Breast epithelium (tissue), 4 donors: ENCODE results near the gene MNX1. TPM values are rescaled to one million over a fixed set of nuclear protein-coding genes. Genes with fewer than 3 reads are reported as not detected.

Experiments
- DNase-seq, 2 donors: peaks; one replicate each; pipeline ENCODE4 v3.0.0-alpha.2; 2019; ENCODE audit warnings: low spot score in 2 of 2
- H3K27ac ChIP-seq, 2 donors: fragments of 200-600 bp; sonication (generic) in 1 of 2; one replicate each; pipeline ENCODE4 v1.5.1; 2016 to 2019; ENCODE audit warnings: mild to moderate bottlenecking in 1 of 2
- H3K27me3 ChIP-seq, 2 donors: fragments of 200-600 bp; sonication (generic) in 1 of 2; one replicate each; pipeline versions ENCODE4 v1.5.1 to v1.6.0; 2017 to 2019; ENCODE audit warnings: control low read depth in 1 of 2, mild to moderate bottlenecking in 1 of 2
- H3K36me3 ChIP-seq: fragments of 200-600 bp; one replicate; pipeline ENCODE4 v1.5.1; 2019
- H3K4me1 ChIP-seq, 2 donors: fragments of 200-600 bp; sonication (generic); one replicate each; pipeline ENCODE4 v1.5.1; 2016 to 2019; ENCODE audit warnings: control low read depth in 1 of 2
- H3K4me3 ChIP-seq, 3 donors: fragments of 200-600 bp; sonication (generic); 1 replicate in 2 of 3; 2 replicates in 1 of 3; pipeline ENCODE4 v1.5.1; 2016 to 2019; ENCODE audit warnings: mild to moderate bottlenecking in 3 of 3, moderate library complexity in 2 of 3
- H3K9me3 ChIP-seq, 2 donors: fragments of 200-600 bp; sonication (generic) in 1 of 2; one replicate each; pipeline ENCODE4 v1.5.1; 2016 to 2019; ENCODE audit warnings: control low read depth in 1 of 2
- POLR2A ChIP-seq: fragments of 450-650 bp; IDR thresholded peaks from one replicate; pipeline ENCODE4 v1.6.1; 2016; ENCODE audit warnings: antibody characterized with exemption, mild to moderate bottlenecking, moderate library complexity
- POLR2AphosphoS5 ChIP-seq, 3 donors: sonication (generic); formaldehyde crosslinking; IDR thresholded peaks; one replicate each; pipeline ENCODE4 v1.6.1; 2017; ENCODE audit warnings: antibody characterized with exemption in 3 of 3
- intact Hi-C: fragments of 100-400 bp; cut with DNase I; formaldehyde crosslinking; loops from one replicate; pipeline ENCODE4 v1.15.1; 2023; ENCODE audit warnings: low total_unique reads
- total RNA-seq, 3 donors: library from RNA; depleted of rRNA; stranded (reverse); fragments of >200 nt; gene quantifications; one replicate each; pipeline ENCODE4 v1.1.0, GENCODE V29; 2016
- TF ChIP-seq, protein P1 (sequence below), 3 donors: fragments of 450-650 bp; IDR thresholded peaks; one replicate each; pipeline ENCODE4 v1.5.1; 2016 to 2017; ENCODE audit warnings: antibody characterized with exemption in 3 of 3, mild to moderate bottlenecking in 3 of 3, moderate library complexity in 3 of 3

Gene MNX1
- total RNA-seq, 3 donors from 2014 or later, result 0.15 to 0.33 TPM; not detected in 1

DNA sequence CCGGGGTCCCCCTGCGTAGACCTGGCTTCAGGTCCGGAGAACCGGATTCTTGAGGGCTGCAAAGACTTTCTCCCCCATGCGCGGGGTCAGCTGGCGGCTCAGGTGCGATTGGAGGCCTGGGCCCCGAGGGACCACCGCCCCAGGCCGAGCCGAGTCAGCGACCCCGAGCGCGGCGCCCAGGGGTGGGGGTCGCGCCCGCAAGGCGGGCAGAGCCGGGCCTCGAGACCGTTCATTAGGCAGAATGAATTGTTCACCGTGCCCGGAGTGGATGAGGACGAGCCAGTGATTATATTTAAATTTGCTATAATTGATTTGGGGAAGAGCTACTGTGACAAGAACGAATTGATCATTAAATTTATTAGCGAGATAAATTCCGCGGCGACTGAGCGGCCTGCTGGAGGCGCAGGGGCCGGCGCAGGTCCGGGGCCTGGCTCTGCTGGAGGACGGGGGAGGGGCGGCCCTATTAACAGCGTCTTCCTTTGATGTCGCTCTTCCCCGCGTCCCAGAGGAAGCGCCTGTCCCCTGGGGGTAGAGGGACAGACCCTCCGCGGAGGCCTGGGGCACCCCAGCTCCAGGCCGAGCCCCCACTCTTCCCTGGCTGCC is 7.5 kb downstream of the MNX1 start:
- DNase-seq, result no peak
- Histone ChIP-seq H3K9me3 (no peaks in the 10 kb centered on the region), H3K4me1 (peaks cover 5 to 19% of the 10 kb centered on the region in 2 donors), H3K4me3 (no peak overlapping the region), H3K36me3 (no peaks in the 10 kb centered on the region), H3K27ac (no peak overlapping the region), H3K27me3 (peaks cover 8 to 100% of the 10 kb centered on the region in 2 donors)
- TF ChIP-seq, protein P1, sequence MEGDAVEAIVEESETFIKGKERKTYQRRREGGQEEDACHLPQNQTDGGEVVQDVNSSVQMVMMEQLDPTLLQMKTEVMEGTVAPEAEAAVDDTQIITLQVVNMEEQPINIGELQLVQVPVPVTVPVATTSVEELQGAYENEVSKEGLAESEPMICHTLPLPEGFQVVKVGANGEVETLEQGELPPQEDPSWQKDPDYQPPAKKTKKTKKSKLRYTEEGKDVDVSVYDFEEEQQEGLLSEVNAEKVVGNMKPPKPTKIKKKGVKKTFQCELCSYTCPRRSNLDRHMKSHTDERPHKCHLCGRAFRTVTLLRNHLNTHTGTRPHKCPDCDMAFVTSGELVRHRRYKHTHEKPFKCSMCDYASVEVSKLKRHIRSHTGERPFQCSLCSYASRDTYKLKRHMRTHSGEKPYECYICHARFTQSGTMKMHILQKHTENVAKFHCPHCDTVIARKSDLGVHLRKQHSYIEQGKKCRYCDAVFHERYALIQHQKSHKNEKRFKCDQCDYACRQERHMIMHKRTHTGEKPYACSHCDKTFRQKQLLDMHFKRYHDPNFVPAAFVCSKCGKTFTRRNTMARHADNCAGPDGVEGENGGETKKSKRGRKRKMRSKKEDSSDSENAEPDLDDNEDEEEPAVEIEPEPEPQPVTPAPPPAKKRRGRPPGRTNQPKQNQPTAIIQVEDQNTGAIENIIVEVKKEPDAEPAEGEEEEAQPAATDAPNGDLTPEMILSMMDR (IDR thresholded peaks at IDR 0.05), result no peak
- no peak for TF ChIP-seq POLR2AphosphoS5 (IDR thresholded peaks at IDR 0.05)
- TF ChIP-seq POLR2A, result no peak
- intact Hi-C loops, result no loop called here

DNA sequence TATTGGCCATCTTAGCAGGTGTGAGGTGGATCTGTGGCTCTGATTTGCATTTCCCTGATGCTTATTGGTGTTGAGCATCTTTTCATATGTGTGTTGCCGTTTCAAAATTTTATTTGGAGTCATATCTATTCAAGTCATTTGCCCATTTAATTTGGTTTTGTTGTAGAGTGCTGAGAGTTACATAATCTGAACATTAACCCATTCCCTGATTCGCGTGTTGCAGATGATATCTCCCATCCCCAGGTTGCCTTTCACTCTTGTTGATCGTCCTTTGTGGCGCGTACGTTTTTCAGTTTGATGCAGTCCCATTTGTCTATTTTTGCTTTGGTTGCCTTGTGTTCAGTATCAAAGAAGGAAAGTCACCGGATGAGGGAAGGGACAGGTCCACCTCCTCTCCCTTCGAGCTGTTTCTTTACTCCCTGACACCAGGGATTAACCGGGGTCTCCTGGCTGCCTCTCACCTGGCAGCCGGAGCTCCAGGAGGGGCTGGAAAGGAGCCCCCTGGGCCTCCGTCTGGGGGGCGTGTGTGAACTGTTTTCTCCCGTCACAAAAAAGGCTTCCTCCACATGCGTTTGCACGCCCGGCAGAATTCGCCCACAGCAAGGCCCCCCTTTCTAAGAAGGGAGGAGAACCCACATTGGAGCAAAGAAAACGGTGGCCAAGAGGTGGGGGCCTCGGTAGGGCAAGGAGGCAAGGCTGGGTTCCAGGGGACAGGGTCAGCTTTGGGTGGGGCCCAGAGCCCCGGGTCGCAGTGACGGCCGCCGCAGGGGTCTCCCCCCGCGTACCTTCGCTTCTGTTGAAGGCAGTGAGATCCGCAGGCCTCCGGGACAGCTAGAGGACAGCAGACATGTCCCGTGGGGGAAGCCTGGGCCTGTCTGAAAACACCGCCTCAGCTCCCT is 8.3 kb downstream of the MNX1 start:
- intact Hi-C loops, result no loop called here
- TF ChIP-seq, protein P1 (IDR thresholded peaks at IDR 0.05), result no peak
- TF ChIP-seq POLR2AphosphoS5 (IDR thresholded peaks at IDR 0.05), result no peak
- TF ChIP-seq POLR2A, result no peak
- Histone ChIP-seq H3K9me3 (no peaks in the 10 kb centered on the region), H3K4me3 (no peak overlapping the region), H3K36me3 (no peaks in the 10 kb centered on the region), H3K4me1 (peaks cover 5 to 19% of the 10 kb centered on the region in 2 donors), H3K27me3 (peaks cover 8 to 96% of the 10 kb centered on the region in 2 donors), H3K27ac (no peak overlapping the region)
- DNase-seq, result no peak

DNA sequence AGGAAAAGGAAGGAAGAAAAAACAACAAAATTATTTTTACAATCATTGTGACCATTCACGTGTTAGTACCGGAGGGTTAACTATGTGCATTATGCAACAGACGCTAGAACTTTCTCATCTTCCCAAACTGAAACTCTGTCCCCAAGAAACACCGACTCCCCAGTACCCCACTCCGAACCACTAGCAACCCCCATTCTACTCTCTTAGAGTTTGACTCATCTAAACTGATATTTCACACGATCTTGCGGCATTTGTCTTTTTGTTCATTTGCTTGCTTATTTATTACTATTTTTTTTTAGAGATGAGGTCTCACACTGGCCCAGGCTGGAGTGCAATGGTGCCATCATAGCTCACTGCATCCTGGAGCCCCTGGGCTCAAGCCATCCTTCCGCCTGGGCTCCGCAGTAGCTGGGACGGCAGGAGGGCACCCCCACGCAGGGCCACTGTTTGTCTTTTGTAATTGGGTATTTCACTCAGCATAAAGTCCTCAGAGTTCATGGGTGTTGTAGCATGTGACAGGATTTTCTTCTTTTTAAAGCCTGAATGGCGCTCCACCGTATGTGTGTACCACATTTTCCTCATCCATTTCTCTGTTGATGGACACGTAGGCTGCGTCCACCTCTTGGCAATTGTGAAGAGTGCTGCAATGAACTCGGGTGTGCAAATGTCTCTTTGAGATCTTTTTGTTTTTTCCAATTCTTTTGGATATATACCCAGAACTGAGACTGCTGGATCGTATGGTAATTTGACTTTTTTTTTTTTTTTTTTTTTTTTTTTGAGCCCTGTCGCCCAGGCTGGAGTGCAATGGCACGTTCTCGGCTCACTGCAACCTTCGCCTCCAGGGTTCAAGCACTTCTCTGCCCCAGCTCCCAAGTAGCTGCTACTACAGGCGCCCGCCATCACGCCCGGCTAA is 9.5 kb downstream of the MNX1 start:
- H3K4me3 ChIP-seq, result peak overlapping the region; percentile 37 to 74 (median 49)
- H3K4me1 ChIP-seq, result peaks cover 5 to 19% of the 10 kb centered on the region in 2 donors

DNA sequence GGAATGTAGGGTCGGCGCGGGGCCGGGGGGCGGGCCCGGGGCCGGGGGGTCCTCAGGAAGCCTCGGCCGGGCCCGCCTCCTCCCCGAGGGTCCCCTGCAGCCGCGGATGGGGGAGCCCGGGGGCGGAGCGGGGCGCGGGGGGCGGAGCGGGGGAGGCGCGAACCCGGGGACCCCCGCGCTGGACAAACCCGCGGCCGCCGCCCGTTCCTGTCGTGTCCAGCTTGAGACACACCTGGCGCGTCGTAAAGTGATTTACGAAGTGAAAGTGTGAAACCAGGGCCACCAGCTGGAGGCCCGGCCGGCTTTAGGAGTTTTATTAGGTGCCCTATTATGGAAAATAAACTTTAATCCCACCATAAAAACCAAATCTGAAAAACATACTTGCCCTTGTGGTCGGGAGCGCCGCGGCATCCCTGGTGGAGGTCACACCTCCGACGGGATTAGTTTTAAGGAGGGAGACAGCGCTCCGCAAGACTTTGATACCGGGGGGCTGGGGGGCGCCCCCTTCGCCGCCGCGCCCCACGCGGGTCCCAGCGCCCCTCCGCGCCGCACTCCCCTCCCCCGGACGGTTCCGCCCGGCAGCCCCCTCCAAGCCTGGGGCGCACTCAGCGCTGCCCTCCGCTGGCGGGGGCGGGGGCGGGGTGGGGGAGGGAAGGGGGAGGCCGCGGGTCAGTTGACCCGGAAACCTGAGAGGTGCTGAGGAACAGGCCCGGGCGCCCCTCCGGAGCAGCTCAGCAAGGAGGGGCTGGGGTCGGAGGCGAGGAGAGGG is 10.3 kb downstream of the MNX1 start:
- Histone ChIP-seq H3K27me3 (peaks cover 8 to 79% of the 10 kb centered on the region in 2 donors), H3K9me3 (no peaks in the 10 kb centered on the region), H3K4me3 (peak overlapping the region; percentile 37 to 74 (median 49)), H3K27ac (no peak overlapping the region), H3K36me3 (no peaks in the 10 kb centered on the region), H3K4me1 (peaks cover under 1 to 19% of the 10 kb centered on the region in 2 donors)
- no peak for DNase-seq
- TF ChIP-seq POLR2A, result no peak
- TF ChIP-seq, protein P1 (IDR thresholded peaks at IDR 0.05), result no peak
- intact Hi-C loops, result no loop called here

More for the DNA sequence above, 9.5 kb downstream of the MNX1 start:
- Histone ChIP-seq H3K27ac (no peak overlapping the region), H3K9me3 (no peaks in the 10 kb centered on the region), H3K36me3 (no peaks in the 10 kb centered on the region), H3K27me3 (peaks cover 8 to 87% of the 10 kb centered on the region in 2 donors)
- TF ChIP-seq, protein P1 (IDR thresholded peaks at IDR 0.05), result no peak
- TF ChIP-seq POLR2A (no peak), POLR2AphosphoS5 (IDR thresholded peaks at IDR 0.05) (no peak)
- intact Hi-C loops, result no loop called here
- no peak for DNase-seq
